Skeletal muscle cell (primary cell): ENCODE measurements around the gene PTPRN2.

ENCODE experiments used
- DNase-seq: peaks from one replicate; pipeline ENCODE4 v3.0.0-alpha.2; 2010; ENCODE audit warnings: low read depth
- H3K4me3 ChIP-seq: 2 replicates; pipeline ENCODE4 v1.5.1; 2011; ENCODE audit warnings: low read depth, mild to moderate bottlenecking, control low read depth, low read length, moderate library complexity

Gene PTPRN2

GRCh38 chr7:158560386-158560785 lies 27.2 kb downstream of the PTPRN2 start:
- no peak for DNase-seq
- H3K4me3 ChIP-seq, result no peak overlapping the region

GRCh38 chr7:158559356-158559755 lies 28.3 kb downstream of the PTPRN2 start:
- no peak for DNase-seq

GRCh38 chr7:158558816-158559215 lies 28.8 kb downstream of the PTPRN2 start:
- no peak for DNase-seq

More at GRCh38 chr7:158559356-158559755, 28.3 kb downstream of the PTPRN2 start:
- H3K4me3 ChIP-seq, result no peak overlapping the region

GRCh38 chr7:158557441-158557755 lies 30.2 kb downstream of the PTPRN2 start:
- no peak for DNase-seq
- H3K4me3 ChIP-seq, result no peak overlapping the region

More at GRCh38 chr7:158558816-158559215, 28.8 kb downstream of the PTPRN2 start:
- H3K4me3 ChIP-seq, result no peak overlapping the region

GRCh38 chr7:158556721-158557440 lies 30.7 kb downstream of the PTPRN2 start:
- no peak overlapping the region for H3K4me3 ChIP-seq
- no peak for DNase-seq

GRCh38 chr7:158555034-158555520 lies 32.5 kb downstream of the PTPRN2 start:
- H3K4me3 ChIP-seq, result no peak overlapping the region

GRCh38 chr7:158550886-158551452 lies 36.7 kb downstream of the PTPRN2 start:
- DNase-seq, result no peak
- H3K4me3 ChIP-seq, result no peak overlapping the region

More at GRCh38 chr7:158555034-158555520, 32.5 kb downstream of the PTPRN2 start:
- DNase-seq, result no peak

- no peak overlapping the region for H3K4me3 ChIP-seq
- DNase-seq, result no peak
These were observed 37.3 kb downstream of the PTPRN2 start for GRCh38 chr7:158550394-158550700.

- no peak overlapping the region for H3K4me3 ChIP-seq
- no peak for DNase-seq
These were observed 37.8 kb downstream of the PTPRN2 start for GRCh38 chr7:158549616-158550393.

- DNase-seq, result no peak
- H3K4me3 ChIP-seq, result no peak overlapping the region
These were observed 38.4 kb downstream of the PTPRN2 start for GRCh38 chr7:158549176-158549615.

- H3K4me3 ChIP-seq, result no peak overlapping the region
- DNase-seq, result no peak
These were observed 38.9 kb downstream of the PTPRN2 start for GRCh38 chr7:158548726-158549125.

- no peak for DNase-seq
- H3K4me3 ChIP-seq, result no peak overlapping the region
These were observed 39.8 kb downstream of the PTPRN2 start for GRCh38 chr7:158547817-158548216.

GRCh38 chr7:158546626-158547025 lies 41.0 kb downstream of the PTPRN2 start:
- no peak for DNase-seq
- no peak overlapping the region for H3K4me3 ChIP-seq

GRCh38 chr7:158546214-158546613 lies 41.4 kb downstream of the PTPRN2 start:
- DNase-seq, result no peak
- H3K4me3 ChIP-seq, result no peak overlapping the region

- no peak overlapping the region for H3K4me3 ChIP-seq
- no peak for DNase-seq
These were observed 42.9 kb downstream of the PTPRN2 start for GRCh38 chr7:158544708-158545107.

GRCh38 chr7:158543840-158544239 lies 43.8 kb downstream of the PTPRN2 start:
- H3K4me3 ChIP-seq, result no peak overlapping the region
- no peak for DNase-seq

- DNase-seq, result no peak
- H3K4me3 ChIP-seq, result no peak overlapping the region
These were observed 44.7 kb downstream of the PTPRN2 start for GRCh38 chr7:158542651-158543566.

- H3K4me3 ChIP-seq, result no peak overlapping the region
- DNase-seq, result no peak
These were observed 46.1 kb downstream of the PTPRN2 start for GRCh38 chr7:158541346-158542010.

GRCh38 chr7:158539711-158540146 lies 47.9 kb downstream of the PTPRN2 start:
- no peak overlapping the region for H3K4me3 ChIP-seq
- no peak for DNase-seq
